ENCODE measurements around the gene KAT5. TPM values are rescaled to one million over a fixed set of nuclear protein-coding genes. Genes with fewer than 3 reads are reported as not detected.

The KAT5 gene
- total and polyA plus RNA-seq, 2 of the 4 experiments (the other 2 are of a cell fraction) = 33.3 to 34.2 TPM

DNA sequence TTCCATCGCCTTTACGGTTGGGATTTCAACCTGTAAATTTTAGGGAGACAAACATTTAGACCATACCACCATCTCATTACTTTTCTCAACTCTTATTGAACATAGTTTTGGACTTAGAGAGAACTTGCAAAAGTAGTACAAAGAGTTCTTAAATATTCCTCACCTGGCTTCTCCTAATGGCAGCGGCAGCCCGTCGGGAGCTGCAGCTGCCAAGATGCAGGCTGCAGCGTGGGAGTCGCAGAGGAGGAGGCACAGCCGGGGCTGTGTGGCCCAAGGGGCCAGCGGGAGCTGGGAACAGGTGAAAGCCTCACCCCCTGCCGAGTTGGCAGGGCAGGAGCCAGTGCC lies 31.6 kb downstream of the KAT5 start:
- ATAC-seq (ENCODE audit: low read depth) = no peak
- no peak for DNase-seq
- Histone ChIP-seq H3K56ac (ENCODE audit: extremely low read depth, insufficient read depth, low read length) (no peak overlapping the region), H3K9ac (ENCODE audit: low read depth, low read length) (no peak overlapping the region), H3K27me3 (ENCODE audit: control insufficient read depth, insufficient read depth, low read length) (peaks cover 1% of the 10 kb centered on the region), H3K9me1 (ENCODE audit: insufficient read depth, low read length) (peaks cover 2% of the 10 kb centered on the region; the same call in 1 of the 2 replicates), H3K4ac (ENCODE audit: low read depth, low read length) (no peak overlapping the region), H2AK9ac (replicated peaks; ENCODE audit: low read depth, low read length, poor library complexity) (no peak overlapping the region), H2BK20ac (ENCODE audit: low read depth, low read length) (no peak overlapping the region), H3K27ac (ENCODE audit: insufficient read depth, low read length) (no peak overlapping the region), H2BK5ac (ENCODE audit: low read depth, low read length, poor library complexity, severe bottlenecking) (no peak overlapping the region), H3K4me1 (ENCODE audit: control insufficient read depth, insufficient read depth, low read length) (no peaks in the 10 kb centered on the region), H3K36me3 (ENCODE audit: control insufficient read depth, insufficient read depth, low read length) (no peaks in the 10 kb centered on the region), H2AK5ac (ENCODE audit: low read depth, low read length) (no peak overlapping the region), H3K14ac (replicated peaks; ENCODE audit: low read depth, low read length) (no peak overlapping the region), H2AFZ (replicated peaks; ENCODE audit: low read length, poor library complexity) (no peak overlapping the region), H3K79me1 (ENCODE audit: low read depth in 1 of 2, low read length in 2 of 2) (no peaks in the 10 kb centered on the region), H2BK15ac (ENCODE audit: low read depth, low read length) (no peak overlapping the region), H3K23ac (ENCODE audit: low read depth, low read length) (no peak overlapping the region), H3K18ac (ENCODE audit: low read depth, low read length) (no peak overlapping the region), H3K9me3 (ENCODE audit: control insufficient read depth, insufficient read depth, low read length) (no peaks in the 10 kb centered on the region), H4K20me1 (ENCODE audit: insufficient read depth, low read length) (no peaks in the 10 kb centered on the region), H3K4me2 (ENCODE audit: low read depth, low read length) (no peak overlapping the region), H3K4me3 (ENCODE audit: insufficient read depth, low read depth, low read length) (no peak overlapping the region), H4K91ac (ENCODE audit: insufficient read depth, low read depth, low read length) (no peak overlapping the region), H4K8ac (ENCODE audit: low read depth in 2 of 2, low read length in 2 of 2) (no peak overlapping the region), H2BK120ac (ENCODE audit: low read depth, low read length) (no peak overlapping the region), H4K5ac (ENCODE audit: low read depth, low read length) (no peak overlapping the region)
- no peak for TF ChIP-seq BHLHE40 (IDR thresholded peaks at IDR 0.05; ENCODE audit: low read depth, low read length)
- no peak for TF ChIP-seq POLR2A (IDR thresholded peaks at IDR 0.05; ENCODE audit: low read depth, low read length)
- TF ChIP-seq MAZ (IDR thresholded peaks at IDR 0.05; ENCODE audit: borderline replicate concordance, low read depth, low read length) = no peak
- no peak for TF ChIP-seq CTCF (conservative IDR thresholded peaks at IDR 0.05; ENCODE audit: low read depth, low read length)
- TF ChIP-seq MXI1 (IDR thresholded peaks at IDR 0.05; ENCODE audit: borderline replicate concordance, low read depth, low read length) = no peak
- TF ChIP-seq CEBPB (IDR thresholded peaks at IDR 0.05; ENCODE audit: low read depth, low read length) = no peak
- no peak for TF ChIP-seq SMC3 (IDR thresholded peaks at IDR 0.05; ENCODE audit: low read depth, low read length)
- TF ChIP-seq ELK1 (IDR thresholded peaks at IDR 0.05; ENCODE audit: borderline replicate concordance, low read depth, low read length) = no peak
- no peak for TF ChIP-seq RFX5 (IDR thresholded peaks at IDR 0.05; ENCODE audit: low read depth, low read length)
- no peak for TF ChIP-seq NFE2L2 (IDR thresholded peaks at IDR 0.05; ENCODE audit: low read depth, low read length)
- TF ChIP-seq CHD1 (IDR thresholded peaks at IDR 0.05; ENCODE audit: low read depth, low read length) = no peak
- TF ChIP-seq RCOR1 (IDR thresholded peaks at IDR 0.05; ENCODE audit: insufficient replicate concordance, low read length) = no peak
- no peak for TF ChIP-seq FOS (IDR thresholded peaks at IDR 0.05; ENCODE audit: low read depth, low read length)
- TF ChIP-seq RAD21 (IDR thresholded peaks at IDR 0.05; ENCODE audit: low read length) = no peak
- BruUV-seq (replicated peaks) = no TSS peak
- in situ Hi-C loops (cut with MboI; ENCODE audit: low sequenced_read_pairs) (no loop called here), dilution Hi-C loops (cut with HindIII; ENCODE audit: low sequenced_read_pairs, unreplicated experiment) (no loop called here), intact Hi-C loops (cut with micrococcal nuclease) (no loop called here)
- CTCF ChIA-PET = no interaction called here
- POLR2A ChIA-PET (ENCODE audit: unreplicated experiment) = no interaction called here
- 85% methylated on average over 6 of the region's 10 CpGs; no CpG with 5 or more reads in 1 of the 2 experiments for WGBS, 2 experiments (ENCODE audit: extremely low coverage in 2 of 2, insufficient read length in 1 of 2)
